GM23338 (cell line): ENCODE measurements around the gene SLC4A5. TPM values are rescaled to one million over a fixed set of nuclear protein-coding genes. Genes with fewer than 3 reads are reported as not detected.

Source experiments
- ATAC-seq: fragments of 200-7000 bp; cut with Tn5 transposase; 3 replicates; pipeline ENCODE4 v1.9.1; 2020
- DNase-seq: peaks from one replicate; pipeline ENCODE4 v3.0.0-alpha.2; 2015; ENCODE audit warnings: low spot score
- H2AFZ ChIP-seq: fragments of 200-600 bp; sonication (generic); 2 replicates; pipeline ENCODE4 v1.8.0; 2016; ENCODE audit warnings: antibody characterized with exemption, mild to moderate bottlenecking, moderate library complexity
- H3F3A ChIP-seq: fragments of 200-600 bp; sonication (generic); replicated peaks from 2 replicates; pipeline ENCODE4 v1.8.0; 2017; ENCODE audit warnings: antibody characterized with exemption, mixed run types, low read depth
- H3K27ac ChIP-seq: fragments of 200-600 bp; sonication (generic); 2 replicates; pipeline ENCODE4 v1.6.1; 2016; ENCODE audit warnings: low read depth
- H3K27me3 ChIP-seq: fragments of 200-600 bp; sonication (generic); 2 replicates; pipeline ENCODE4 v1.8.0; 2016; ENCODE audit warnings: mild to moderate bottlenecking, mixed run types, moderate library complexity; ENCODE audit not compliant: insufficient read depth
- H3K36me3 ChIP-seq: fragments of 200-600 bp; sonication (generic); 2 replicates; pipeline ENCODE4 v1.8.0; 2016; ENCODE audit warnings: mild to moderate bottlenecking; ENCODE audit not compliant: insufficient read depth
- H3K4me1 ChIP-seq: fragments of 200-600 bp; sonication (generic); 2 replicates; pipeline ENCODE4 v1.8.0; 2016; ENCODE audit warnings: mild to moderate bottlenecking, moderate library complexity; ENCODE audit not compliant: insufficient read depth
- H3K4me2 ChIP-seq: fragments of 200-600 bp; sonication (generic); 2 replicates; pipeline ENCODE4 v1.7.1; 2017; ENCODE audit warnings: mixed run types
- H3K4me3 ChIP-seq: fragments of 200-600 bp; sonication (generic); 2 replicates; pipeline ENCODE4 v1.6.1; 2016; ENCODE audit warnings: mixed run types
- H3K79me2 ChIP-seq: fragments of 200-600 bp; sonication (generic); replicated peaks from 2 replicates; pipeline ENCODE4 v1.8.0; 2017; ENCODE audit warnings: mild to moderate bottlenecking; ENCODE audit not compliant: insufficient read depth
- H3K9me2 ChIP-seq: fragments of 200-600 bp; sonication (generic); 2 replicates; pipeline ENCODE4 v1.8.0; 2017; ENCODE audit not compliant: insufficient read depth
- H4K20me1 ChIP-seq: fragments of 200-600 bp; sonication (generic); replicated peaks from 2 replicates; pipeline ENCODE4 v1.8.0; 2017; ENCODE audit warnings: mild to moderate bottlenecking; ENCODE audit not compliant: insufficient read depth
- H3K27ac Mint-ChIP-seq: 2 replicates; pipeline ENCODE4 v1.8.0; 2020; ENCODE audit warnings: inconsistent platforms, mild to moderate bottlenecking, moderate library complexity, mixed read lengths
- H3K27me3 Mint-ChIP-seq: 3 replicates; pipeline ENCODE4 v1.8.0; 2022; ENCODE audit warnings: low read depth, mild to moderate bottlenecking, moderate library complexity, mixed read lengths, inconsistent platforms; ENCODE audit not compliant: insufficient read depth, poor library complexity
- H3K36me3 Mint-ChIP-seq: 3 replicates; pipeline ENCODE4 v1.8.0; 2021; ENCODE audit warnings: low read depth, mild to moderate bottlenecking, inconsistent platforms, moderate library complexity, mixed read lengths
- H3K4me1 Mint-ChIP-seq: 3 replicates; pipeline ENCODE4 v1.8.0; 2020; ENCODE audit warnings: mild to moderate bottlenecking, inconsistent platforms, mixed read lengths
- H3K4me3 Mint-ChIP-seq: 3 replicates; pipeline ENCODE4 v1.8.0; 2021; ENCODE audit warnings: moderate library complexity, mild to moderate bottlenecking, inconsistent platforms, mixed read lengths
- H3K9me3 Mint-ChIP-seq: 3 replicates; pipeline ENCODE4 v1.8.0; 2020; ENCODE audit warnings: moderate library complexity, mild to moderate bottlenecking, inconsistent platforms, mixed read lengths
- CREB1 ChIP-seq: fragments of 250-450 bp; sonication (Bioruptor Pico); IDR thresholded peaks from 2 replicates; pipeline ENCODE4 v1.5.0; 2020; ENCODE audit warnings: low read depth, mild to moderate bottlenecking, moderate library complexity
- EZH2 ChIP-seq: fragments of 200-600 bp; sonication (generic); IDR thresholded peaks from one replicate; pipeline ENCODE4 v1.8.0; 2017; ENCODE audit warnings: antibody characterized with exemption, mild to moderate bottlenecking, low read depth; ENCODE audit not compliant: unreplicated experiment
- JUNB ChIP-seq: IDR thresholded peaks from one replicate; pipeline ENCODE4 v1.6.1; 2016; ENCODE audit warnings: antibody characterized with exemption; ENCODE audit not compliant: unreplicated experiment
- NANOG ChIP-seq: IDR thresholded peaks from 2 replicates; pipeline ENCODE4 v1.6.1; 2016; ENCODE audit warnings: antibody characterized with exemption, borderline replicate concordance
- POLR2AphosphoS5 ChIP-seq: IDR thresholded peaks from 2 replicates; pipeline ENCODE4 v1.6.1; 2016; ENCODE audit warnings: antibody characterized with exemption, low read depth
- STAT1 ChIP-seq: IDR thresholded peaks from one replicate; pipeline ENCODE4 v1.6.1; 2016; ENCODE audit warnings: antibody characterized with exemption; ENCODE audit not compliant: unreplicated experiment
- polyA plus RNA-seq: library from polyadenylated mRNA; unstranded; fragments of >200 nt; fragmentation: Nextera tagmentation; extraction: Ambion mirVana; gene quantifications from 2 replicates; pipeline ENCODE4 v1.2.1, GENCODE V29; 2016
- total RNA-seq: library from RNA; depleted of rRNA; stranded (reverse); fragments of >200 nt; shearing (Covaris generic); gene quantifications from 2 replicates; pipeline ENCODE4 v1.2.3, GENCODE V29; 2014
- TF ChIP-seq, protein P1 (sequence below): fragments of 250-450 bp; sonication (Bioruptor Pico); IDR thresholded peaks from 2 replicates; pipeline ENCODE4 v1.5.0; 2020; ENCODE audit warnings: mild to moderate bottlenecking, moderate library complexity
- TF ChIP-seq, protein P2 (sequence below), 2 experiments: fragments of 200-600 bp in 1 of 2; sonication (generic) in 1 of 2; conservative IDR thresholded peaks; 2 replicates each; pipeline versions ENCODE4 v1.5.1 to v1.6.1; 2016 to 2017; ENCODE audit warnings: antibody characterized with exemption in 2 of 2, low read depth in 2 of 2, mild to moderate bottlenecking in 2 of 2, moderate library complexity in 1 of 2
- TF ChIP-seq, protein P3 (sequence below): IDR thresholded peaks from 2 replicates; pipeline ENCODE4 v1.6.1; 2016; ENCODE audit warnings: antibody characterized with exemption

SLC4A5 gene
- total and polyA plus RNA-seq, 2 experiments from 2014 or later: 0.24 to 0.70 TPM

DNA sequence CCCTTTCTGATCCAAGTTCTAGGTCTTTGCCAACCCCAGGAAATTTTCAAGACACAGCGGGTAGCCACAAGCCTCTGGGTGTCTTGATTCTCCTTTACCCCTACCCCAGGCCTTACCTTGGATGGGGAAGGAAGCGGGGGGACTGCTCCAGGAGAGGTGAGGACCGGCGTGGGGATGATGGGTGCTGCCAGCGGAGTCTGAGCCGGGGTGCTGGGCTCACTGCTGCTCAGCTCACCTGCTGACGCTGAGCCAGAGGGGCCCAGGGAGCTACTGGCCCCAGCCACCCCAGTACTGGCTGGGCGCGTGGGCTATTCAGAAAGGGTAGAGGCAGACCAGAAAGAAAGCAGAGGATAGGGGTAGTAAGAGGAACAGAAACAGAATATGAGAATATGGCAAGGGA, 28.2 kb upstream of the SLC4A5 start (continued):
- TF ChIP-seq, protein P1, sequence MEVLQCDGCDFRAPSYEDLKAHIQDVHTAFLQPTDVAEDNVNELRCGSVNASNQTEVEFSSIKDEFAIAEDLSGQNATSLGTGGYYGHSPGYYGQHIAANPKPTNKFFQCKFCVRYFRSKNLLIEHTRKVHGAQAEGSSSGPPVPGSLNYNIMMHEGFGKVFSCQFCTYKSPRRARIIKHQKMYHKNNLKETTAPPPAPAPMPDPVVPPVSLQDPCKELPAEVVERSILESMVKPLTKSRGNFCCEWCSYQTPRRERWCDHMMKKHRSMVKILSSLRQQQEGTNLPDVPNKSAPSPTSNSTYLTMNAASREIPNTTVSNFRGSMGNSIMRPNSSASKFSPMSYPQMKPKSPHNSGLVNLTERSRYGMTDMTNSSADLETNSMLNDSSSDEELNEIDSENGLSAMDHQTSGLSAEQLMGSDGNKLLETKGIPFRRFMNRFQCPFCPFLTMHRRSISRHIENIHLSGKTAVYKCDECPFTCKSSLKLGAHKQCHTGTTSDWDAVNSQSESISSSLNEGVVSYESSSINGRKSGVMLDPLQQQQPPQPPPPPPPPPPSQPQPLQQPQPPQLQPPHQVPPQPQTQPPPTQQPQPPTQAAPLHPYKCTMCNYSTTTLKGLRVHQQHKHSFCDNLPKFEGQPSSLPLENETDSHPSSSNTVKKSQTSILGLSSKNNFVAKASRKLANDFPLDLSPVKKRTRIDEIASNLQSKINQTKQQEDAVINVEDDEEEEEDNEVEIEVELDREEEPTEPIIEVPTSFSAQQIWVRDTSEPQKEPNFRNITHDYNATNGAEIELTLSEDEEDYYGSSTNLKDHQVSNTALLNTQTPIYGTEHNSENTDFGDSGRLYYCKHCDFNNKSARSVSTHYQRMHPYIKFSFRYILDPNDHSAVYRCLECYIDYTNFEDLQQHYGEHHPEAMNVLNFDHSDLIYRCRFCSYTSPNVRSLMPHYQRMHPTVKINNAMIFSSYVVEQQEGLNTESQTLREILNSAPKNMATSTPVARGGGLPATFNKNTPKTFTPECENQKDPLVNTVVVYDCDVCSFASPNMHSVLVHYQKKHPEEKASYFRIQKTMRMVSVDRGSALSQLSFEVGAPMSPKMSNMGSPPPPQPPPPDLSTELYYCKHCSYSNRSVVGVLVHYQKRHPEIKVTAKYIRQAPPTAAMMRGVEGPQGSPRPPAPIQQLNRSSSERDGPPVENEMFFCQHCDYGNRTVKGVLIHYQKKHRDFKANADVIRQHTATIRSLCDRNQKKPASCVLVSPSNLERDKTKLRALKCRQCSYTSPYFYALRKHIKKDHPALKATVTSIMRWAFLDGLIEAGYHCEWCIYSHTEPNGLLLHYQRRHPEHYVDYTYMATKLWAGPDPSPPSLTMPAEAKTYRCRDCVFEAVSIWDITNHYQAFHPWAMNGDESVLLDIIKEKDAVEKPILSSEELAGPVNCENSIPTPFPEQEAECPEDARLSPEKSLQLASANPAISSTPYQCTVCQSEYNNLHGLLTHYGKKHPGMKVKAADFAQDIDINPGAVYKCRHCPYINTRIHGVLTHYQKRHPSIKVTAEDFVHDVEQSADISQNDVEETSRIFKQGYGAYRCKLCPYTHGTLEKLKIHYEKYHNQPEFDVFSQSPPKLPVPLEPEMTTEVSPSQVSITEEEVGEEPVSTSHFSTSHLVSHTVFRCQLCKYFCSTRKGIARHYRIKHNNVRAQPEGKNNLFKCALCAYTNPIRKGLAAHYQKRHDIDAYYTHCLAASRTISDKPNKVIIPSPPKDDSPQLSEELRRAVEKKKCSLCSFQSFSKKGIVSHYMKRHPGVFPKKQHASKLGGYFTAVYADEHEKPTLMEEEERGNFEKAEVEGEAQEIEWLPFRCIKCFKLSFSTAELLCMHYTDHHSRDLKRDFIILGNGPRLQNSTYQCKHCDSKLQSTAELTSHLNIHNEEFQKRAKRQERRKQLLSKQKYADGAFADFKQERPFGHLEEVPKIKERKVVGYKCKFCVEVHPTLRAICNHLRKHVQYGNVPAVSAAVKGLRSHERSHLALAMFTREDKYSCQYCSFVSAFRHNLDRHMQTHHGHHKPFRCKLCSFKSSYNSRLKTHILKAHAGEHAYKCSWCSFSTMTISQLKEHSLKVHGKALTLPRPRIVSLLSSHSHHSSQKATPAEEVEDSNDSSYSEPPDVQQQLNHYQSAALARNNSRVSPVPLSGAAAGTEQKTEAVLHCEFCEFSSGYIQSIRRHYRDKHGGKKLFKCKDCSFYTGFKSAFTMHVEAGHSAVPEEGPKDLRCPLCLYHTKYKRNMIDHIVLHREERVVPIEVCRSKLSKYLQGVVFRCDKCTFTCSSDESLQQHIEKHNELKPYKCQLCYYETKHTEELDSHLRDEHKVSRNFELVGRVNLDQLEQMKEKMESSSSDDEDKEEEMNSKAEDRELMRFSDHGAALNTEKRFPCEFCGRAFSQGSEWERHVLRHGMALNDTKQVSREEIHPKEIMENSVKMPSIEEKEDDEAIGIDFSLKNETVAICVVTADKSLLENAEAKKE (CRISPR knock-in tag): no peak
- TF ChIP-seq, protein P2, sequence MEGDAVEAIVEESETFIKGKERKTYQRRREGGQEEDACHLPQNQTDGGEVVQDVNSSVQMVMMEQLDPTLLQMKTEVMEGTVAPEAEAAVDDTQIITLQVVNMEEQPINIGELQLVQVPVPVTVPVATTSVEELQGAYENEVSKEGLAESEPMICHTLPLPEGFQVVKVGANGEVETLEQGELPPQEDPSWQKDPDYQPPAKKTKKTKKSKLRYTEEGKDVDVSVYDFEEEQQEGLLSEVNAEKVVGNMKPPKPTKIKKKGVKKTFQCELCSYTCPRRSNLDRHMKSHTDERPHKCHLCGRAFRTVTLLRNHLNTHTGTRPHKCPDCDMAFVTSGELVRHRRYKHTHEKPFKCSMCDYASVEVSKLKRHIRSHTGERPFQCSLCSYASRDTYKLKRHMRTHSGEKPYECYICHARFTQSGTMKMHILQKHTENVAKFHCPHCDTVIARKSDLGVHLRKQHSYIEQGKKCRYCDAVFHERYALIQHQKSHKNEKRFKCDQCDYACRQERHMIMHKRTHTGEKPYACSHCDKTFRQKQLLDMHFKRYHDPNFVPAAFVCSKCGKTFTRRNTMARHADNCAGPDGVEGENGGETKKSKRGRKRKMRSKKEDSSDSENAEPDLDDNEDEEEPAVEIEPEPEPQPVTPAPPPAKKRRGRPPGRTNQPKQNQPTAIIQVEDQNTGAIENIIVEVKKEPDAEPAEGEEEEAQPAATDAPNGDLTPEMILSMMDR (conservative IDR thresholded peaks at IDR 0.05; ENCODE audit: low read depth in 2 of 2): no peak
- no peak for TF ChIP-seq NANOG
- TF ChIP-seq JUNB: no peak
- TF ChIP-seq, protein P3, sequence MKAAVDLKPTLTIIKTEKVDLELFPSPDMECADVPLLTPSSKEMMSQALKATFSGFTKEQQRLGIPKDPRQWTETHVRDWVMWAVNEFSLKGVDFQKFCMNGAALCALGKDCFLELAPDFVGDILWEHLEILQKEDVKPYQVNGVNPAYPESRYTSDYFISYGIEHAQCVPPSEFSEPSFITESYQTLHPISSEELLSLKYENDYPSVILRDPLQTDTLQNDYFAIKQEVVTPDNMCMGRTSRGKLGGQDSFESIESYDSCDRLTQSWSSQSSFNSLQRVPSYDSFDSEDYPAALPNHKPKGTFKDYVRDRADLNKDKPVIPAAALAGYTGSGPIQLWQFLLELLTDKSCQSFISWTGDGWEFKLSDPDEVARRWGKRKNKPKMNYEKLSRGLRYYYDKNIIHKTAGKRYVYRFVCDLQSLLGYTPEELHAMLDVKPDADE: no peak
- TF ChIP-seq POLR2AphosphoS5: no peak
- no peak for TF ChIP-seq CREB1 (CRISPR knock-in tag)

DNA sequence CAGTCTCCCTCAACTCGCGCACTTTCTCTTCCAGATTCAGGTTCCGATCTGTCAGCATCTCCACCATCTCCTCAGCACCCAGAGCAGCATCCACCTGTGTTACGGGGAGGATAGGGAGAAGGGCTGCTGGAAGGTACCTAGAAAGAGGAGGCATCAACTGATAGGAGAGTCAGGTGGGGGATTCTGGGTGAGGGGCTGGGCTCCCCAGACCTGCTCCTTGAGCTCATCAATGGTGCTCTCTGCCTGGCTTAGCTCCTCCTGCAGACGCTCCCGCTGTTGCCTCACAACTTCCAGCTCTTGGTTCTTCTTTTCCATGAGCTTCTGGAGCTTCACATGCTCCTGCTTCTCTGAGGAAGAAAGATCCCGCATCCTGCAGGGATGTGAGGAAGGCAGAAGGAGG, 26.8 kb upstream of the SLC4A5 start:
- H3K27me3 ChIP-seq: no peaks in the 10 kb centered on the region
- 0 out of 2 replicates have a peak, but pooled peaks cover 5% of the 10 kb centered on the region for H3F3A ChIP-seq
- DNase-seq (no peak), ATAC-seq (no peak)
- H3K36me3 ChIP-seq: peaks cover 38% of the 10 kb centered on the region
- H3K4me1 Mint-ChIP-seq: peaks cover 27% of the 10 kb centered on the region
- H3K9me3 Mint-ChIP-seq: no peaks in the 10 kb centered on the region
- TF ChIP-seq STAT1 (no peak), EZH2 (no peak)
- H3K27me3 Mint-ChIP-seq: peaks cover 5% of the 10 kb centered on the region
- H3K36me3 Mint-ChIP-seq: peaks cover 72% of the 10 kb centered on the region
- no peak overlapping the region for H3K4me3 Mint-ChIP-seq
- H3K4me1 ChIP-seq: peaks cover 18% of the 10 kb centered on the region
- no peaks in the 10 kb centered on the region; the same call in none of the 2 replicates for H4K20me1 ChIP-seq
- H3K9me2 ChIP-seq: no peaks in the 10 kb centered on the region
- H3K27ac ChIP-seq: no peak overlapping the region
- peaks cover 20% of the 10 kb centered on the region for H3K79me2 ChIP-seq
- H3K27ac Mint-ChIP-seq: no peak overlapping the region
- no peak overlapping the region for H3K4me2 ChIP-seq
- no peak overlapping the region for H2AFZ ChIP-seq
- no peak overlapping the region for H3K4me3 ChIP-seq
